Measurements from ENCODE around the gene PPP1R7.

The PPP1R7 gene

GRCh38 chr2:241217320-241218031, 67.2 kb downstream of the PPP1R7 start:
- peak; percentile 26 to 62 for DNase-seq

- peak in 1 of 2 experiments; percentile 23 for DNase-seq
Measured at GRCh38 chr2:241218131-241219029, 68.1 kb downstream of the PPP1R7 start.

- no peak for DNase-seq
Measured at GRCh38 chr2:241219030-241219382, 68.7 kb downstream of the PPP1R7 start.

- DNase-seq: no peak
Measured at GRCh38 chr2:241219856-241220356, 69.6 kb downstream of the PPP1R7 start.

- DNase-seq: no peak
Measured at GRCh38 chr2:241223211-241224017, 73.1 kb downstream of the PPP1R7 start.

- DNase-seq: no peak
Measured at GRCh38 chr2:241224018-241224850, 74.0 kb downstream of the PPP1R7 start.

GRCh38 chr2:241224851-241225438, 74.7 kb downstream of the PPP1R7 start:
- DNase-seq: no peak

- no peak for DNase-seq
Measured at GRCh38 chr2:241225545-241225944, 75.3 kb downstream of the PPP1R7 start.

- DNase-seq: no peak
Measured at GRCh38 chr2:241225983-241226382, 75.7 kb downstream of the PPP1R7 start.

GRCh38 chr2:241226723-241227572, 76.7 kb downstream of the PPP1R7 start:
- no peak for DNase-seq

GRCh38 chr2:241227594-241227993, 77.3 kb downstream of the PPP1R7 start:
- DNase-seq: no peak

GRCh38 chr2:241228081-241228859, 78.0 kb downstream of the PPP1R7 start:
- DNase-seq: no peak

- no peak for DNase-seq
Measured at GRCh38 chr2:241228860-241229516, 78.7 kb downstream of the PPP1R7 start.

- no peak for DNase-seq
Measured at GRCh38 chr2:241229563-241230401, 79.5 kb downstream of the PPP1R7 start.

GRCh38 chr2:241230435-241230834, 80.2 kb downstream of the PPP1R7 start:
- no peak for DNase-seq

GRCh38 chr2:241232736-241233575, 82.7 kb downstream of the PPP1R7 start:
- DNase-seq: no peak

Measured in NCI-H2081 (cell line).